ENCODE data around the gene ZDBF2. TPM values are rescaled to one million over a fixed set of nuclear protein-coding genes. Genes with fewer than 3 reads are reported as not detected.

Gene ZDBF2
- total and polyA plus RNA-seq, 8 donors, result 1.6 to 14.3 (median 11.8) TPM

GRCh38 chr2:206240327-206240726, 34.1 kb upstream of the ZDBF2 start:
- no peak for TF ChIP-seq CTCF (IDR thresholded peaks at IDR 0.05)
- no peak for FAIRE-seq
- intact Hi-C loops (cut with DNase I), result no loop called here

GRCh38 chr2:206241736-206242135, 32.7 kb upstream of the ZDBF2 start:
- Histone ChIP-seq H3K4me1 (no peaks in the 10 kb centered on the region), H3K27me3 (no peaks in the 10 kb centered on the region), H3K36me3 (no peaks in the 10 kb centered on the region), H3K9me3 (no peaks in the 10 kb centered on the region), H3K27ac (no peak overlapping the region), H3K4me3 (no peak overlapping the region)
- no peak for ATAC-seq
- no peak for DNase-seq
- WGBS, 2 donors, result 51 to 52% methylated on average over 4 of the region's 4 CpGs
- intact Hi-C loops (cut with DNase I), result no loop called here
- no peak for FAIRE-seq
- no peak for TF ChIP-seq CTCF (IDR thresholded peaks at IDR 0.05)

More at GRCh38 chr2:206240327-206240726, 34.1 kb upstream of the ZDBF2 start:
- no peak for ATAC-seq
- Histone ChIP-seq H3K4me1 (no peaks in the 10 kb centered on the region), H3K27me3 (no peaks in the 10 kb centered on the region), H3K9me3 (no peaks in the 10 kb centered on the region), H3K27ac (no peak overlapping the region), H3K4me3 (no peak overlapping the region), H3K36me3 (no peaks in the 10 kb centered on the region)
- DNase-seq, result no peak
- WGBS, 2 donors, result 26 to 34% methylated on average over 3 of the region's 3 CpGs

DNA sequence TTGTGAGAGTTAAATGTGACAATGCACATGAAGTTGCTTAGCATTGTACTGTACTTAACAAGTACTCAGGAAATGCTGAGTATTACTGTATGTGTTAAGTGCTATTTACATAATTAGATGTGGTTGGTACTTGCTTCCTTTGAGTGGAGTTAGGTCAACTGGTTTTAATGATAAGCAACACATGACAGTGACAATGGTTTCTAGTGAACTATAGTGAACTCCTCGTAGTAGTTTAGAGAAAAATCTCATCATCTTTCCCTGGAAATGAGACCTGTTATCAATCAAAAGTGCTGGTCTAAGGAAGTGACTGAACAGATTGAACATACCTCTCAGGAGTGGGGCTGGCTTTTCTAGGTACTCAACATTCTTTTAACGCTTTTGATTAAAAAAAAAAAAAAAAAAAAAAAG, 29.2 kb upstream of the ZDBF2 start:
- TF ChIP-seq CTCF (IDR thresholded peaks at IDR 0.05), result no peak
- Histone ChIP-seq H3K27me3 (no peaks in the 10 kb centered on the region), H3K9me3 (no peaks in the 10 kb centered on the region), H3K4me1 (no peaks in the 10 kb centered on the region), H3K4me3 (no peak overlapping the region), H3K36me3 (no peaks in the 10 kb centered on the region), H3K27ac (no peak overlapping the region)
- ATAC-seq (no peak), DNase-seq (no peak), FAIRE-seq (no peak)
- intact Hi-C loops (cut with DNase I), result no loop called here
- WGBS, 2 donors, result 66 to 67% methylated on average over 2 of the region's 2 CpGs

GRCh38 chr2:206250041-206250897, 24.2 kb upstream of the ZDBF2 start:
- ATAC-seq (peak in 3 of 4 donors; percentile 85 to 93 (median 91)), DNase-seq (peak in 4 of 6 donors; percentile 6 to 62 (median 18)), FAIRE-seq (no peak)
- Histone ChIP-seq H3K4me3 (peak overlapping the region in 1 of 4 donors; percentile 24), H3K9me3 (no peaks in the 10 kb centered on the region), H3K27ac (no peak overlapping the region), H3K4me1 (no peaks in the 10 kb centered on the region), H3K36me3 (no peaks in the 10 kb centered on the region), H3K27me3 (no peaks in the 10 kb centered on the region)
- WGBS, 2 donors, result 40 to 47% methylated on average over 45 of the region's 45 CpGs
- TF ChIP-seq CTCF (IDR thresholded peaks at IDR 0.05), result no peak
- intact Hi-C loops (cut with DNase I), result no loop called here
